GM19324 (cell line): ENCODE data around the gene ZBTB7C.

Source experiments
- ATAC-seq: cut with Tn5 transposase; IDR thresholded peaks from one replicate; pipeline ENCODE4 v1.9.1; 2021; ENCODE audit warnings: mild to moderate bottlenecking, moderate library complexity; ENCODE audit not compliant: unreplicated experiment, low FRiP score

Gene ZBTB7C

DNA sequence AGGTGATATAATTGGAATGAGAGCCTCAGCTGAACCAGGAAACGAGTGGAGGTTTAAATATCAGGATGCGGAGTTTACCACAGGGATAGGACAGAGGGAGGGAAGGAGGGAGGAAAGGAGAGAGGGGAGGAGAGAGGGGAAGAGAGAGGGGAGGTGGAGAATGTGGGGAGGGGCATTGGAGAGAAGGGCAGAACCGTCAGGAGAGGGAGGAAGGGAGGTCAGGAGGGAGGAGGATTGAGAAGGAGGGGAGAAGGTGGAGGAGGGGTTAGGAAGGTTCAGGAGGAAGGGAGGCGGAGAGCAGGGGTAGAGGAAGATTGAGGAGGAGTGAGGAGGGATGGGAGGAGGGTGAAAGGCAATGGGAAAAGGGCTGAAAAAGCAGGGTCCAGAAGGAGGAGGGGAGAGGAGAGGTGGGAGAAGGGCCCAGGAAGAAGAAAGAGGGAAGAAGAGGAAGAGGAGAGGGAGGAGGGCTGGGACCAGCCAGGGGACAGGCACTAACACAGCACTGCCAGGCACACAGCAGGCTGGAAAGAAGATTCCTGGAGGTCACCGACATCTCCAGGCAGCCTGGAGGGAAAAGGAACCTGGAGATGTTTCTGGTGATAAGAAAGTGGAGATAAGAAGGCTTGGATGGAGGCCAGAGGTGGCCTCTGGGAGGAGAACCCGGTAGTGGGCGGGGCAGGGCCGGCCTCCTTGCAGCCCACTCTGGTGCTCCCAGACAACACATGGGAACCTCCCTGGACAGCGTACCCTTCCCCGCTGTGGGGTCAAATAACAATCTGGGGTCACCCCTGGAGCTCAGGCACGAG is 302.0 kb downstream of the ZBTB7C start:
- no peak for ATAC-seq

GRCh38 chr18:48106498-48106897 is 302.7 kb downstream of the ZBTB7C start:
- ATAC-seq, result no peak

DNA sequence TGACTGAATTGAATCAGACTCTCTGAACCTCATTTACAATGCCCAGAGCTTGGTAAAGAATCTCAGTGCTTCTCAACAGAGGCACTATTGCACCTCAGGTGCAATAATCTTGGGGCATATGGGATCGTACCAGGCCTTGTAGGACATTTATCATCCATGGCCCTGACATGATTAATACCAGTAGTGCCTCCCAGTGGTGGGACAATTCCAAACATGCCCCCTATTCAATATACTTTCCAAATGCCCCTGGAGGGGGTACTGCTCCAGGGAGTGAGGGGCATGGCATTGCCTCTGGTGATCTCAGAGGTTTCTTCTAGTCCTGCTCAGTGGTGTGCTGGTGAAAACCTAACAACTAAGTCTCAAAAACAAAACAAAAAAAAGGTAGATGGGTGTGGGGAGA is 303.9 kb downstream of the ZBTB7C start:
- ATAC-seq, result no peak

DNA sequence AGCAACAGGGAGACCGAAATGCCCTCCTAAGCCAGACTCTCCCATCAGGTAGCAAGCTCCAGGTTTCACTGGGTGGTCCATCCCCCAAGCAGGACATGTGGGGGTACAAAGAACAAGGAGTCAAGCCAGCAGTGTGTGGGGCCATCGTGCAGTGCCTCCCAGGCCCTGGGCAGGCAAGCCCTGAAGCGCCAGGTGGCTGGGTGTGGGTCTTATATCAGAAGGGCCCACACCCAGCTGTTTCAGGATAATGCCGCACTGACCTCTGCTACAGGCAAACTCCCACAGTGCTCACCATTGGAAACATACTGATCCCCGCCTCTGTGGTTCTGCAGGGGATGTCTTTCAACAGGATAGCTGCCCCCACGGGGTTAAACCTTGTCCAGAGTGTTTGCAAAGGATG is 304.5 kb downstream of the ZBTB7C start:
- ATAC-seq, result no peak

DNA sequence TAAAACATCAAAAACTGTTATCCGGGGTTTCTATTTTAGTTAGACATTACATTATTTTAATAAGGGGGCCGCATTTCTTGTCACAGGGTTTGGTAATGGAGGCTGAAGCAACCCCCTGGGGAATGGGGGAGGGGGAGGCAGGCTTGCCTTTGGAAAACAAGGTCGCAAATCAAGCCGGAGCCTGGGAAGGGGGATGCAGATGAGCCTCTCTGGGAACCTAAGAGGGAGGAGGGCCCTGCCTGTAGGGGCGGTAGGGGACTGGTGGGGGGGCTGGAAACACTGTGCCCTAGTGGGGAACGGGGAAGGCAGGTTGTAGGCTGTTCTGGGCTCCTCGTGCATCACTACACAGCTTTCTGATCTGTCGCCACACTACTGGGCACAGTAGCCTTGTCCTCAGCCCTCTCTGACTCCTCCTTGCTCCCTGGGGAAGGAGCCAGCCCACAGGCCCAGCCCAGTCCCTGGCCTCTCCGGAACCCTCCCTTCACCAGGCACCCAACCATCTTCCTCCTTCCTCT is 308.5 kb downstream of the ZBTB7C start:
- ATAC-seq, result no peak

DNA sequence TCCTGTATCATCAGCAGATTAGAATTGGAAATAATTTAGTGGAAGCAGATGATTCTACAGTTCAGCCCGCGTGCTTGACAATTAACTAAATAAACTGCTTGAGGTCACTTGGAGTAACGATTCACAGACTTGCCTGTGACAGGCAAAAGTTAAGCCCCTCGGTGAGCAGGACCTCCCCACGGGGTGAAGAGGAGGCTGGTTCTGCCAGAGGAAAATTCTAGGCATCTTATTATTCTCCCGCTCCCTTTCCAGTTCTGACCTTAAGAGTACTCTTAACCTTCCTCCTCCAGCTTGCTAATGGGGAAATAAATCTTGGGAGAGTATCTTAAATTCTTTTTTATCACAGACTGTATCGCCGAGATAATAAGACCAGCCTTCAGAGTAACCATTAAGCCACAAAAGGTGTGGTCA is 309.0 kb downstream of the ZBTB7C start:
- no peak for ATAC-seq

DNA sequence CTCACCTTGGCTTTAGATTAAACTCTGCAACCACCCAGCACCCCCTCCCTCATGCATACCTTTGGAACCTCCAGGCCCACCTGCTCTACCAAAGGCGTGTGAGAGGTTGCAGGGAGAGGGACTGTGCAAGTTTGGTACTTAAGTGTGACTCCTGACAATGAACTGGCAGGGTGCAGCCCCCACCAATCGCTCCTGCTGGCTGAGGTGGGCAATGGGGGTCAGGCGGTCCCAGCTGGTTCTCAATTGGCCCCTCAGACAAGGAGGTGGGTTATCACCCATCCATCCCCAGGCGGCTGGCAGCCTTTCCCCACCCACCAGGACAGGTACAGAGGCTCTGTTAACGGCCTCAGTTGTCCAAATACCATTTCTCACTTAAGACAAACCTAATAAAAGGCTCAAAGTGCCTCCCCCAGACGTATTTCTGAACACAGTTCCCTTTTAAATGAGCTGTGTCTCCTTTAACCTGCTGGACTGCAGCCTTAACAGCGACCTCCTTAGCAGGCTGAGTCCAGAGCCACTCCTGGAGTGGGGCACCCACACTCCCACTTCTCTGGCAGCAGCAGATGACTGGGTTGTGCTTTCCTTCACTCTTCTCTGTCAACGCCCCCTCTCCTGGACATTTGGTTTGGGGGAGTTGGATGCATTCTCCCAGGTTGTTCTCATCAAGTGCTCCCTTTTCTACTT is 309.6 kb downstream of the ZBTB7C start:
- ATAC-seq, result no peak

- no peak for ATAC-seq
Measured at GRCh38 chr18:48098538-48098937, 310.6 kb downstream of the ZBTB7C start.

DNA sequence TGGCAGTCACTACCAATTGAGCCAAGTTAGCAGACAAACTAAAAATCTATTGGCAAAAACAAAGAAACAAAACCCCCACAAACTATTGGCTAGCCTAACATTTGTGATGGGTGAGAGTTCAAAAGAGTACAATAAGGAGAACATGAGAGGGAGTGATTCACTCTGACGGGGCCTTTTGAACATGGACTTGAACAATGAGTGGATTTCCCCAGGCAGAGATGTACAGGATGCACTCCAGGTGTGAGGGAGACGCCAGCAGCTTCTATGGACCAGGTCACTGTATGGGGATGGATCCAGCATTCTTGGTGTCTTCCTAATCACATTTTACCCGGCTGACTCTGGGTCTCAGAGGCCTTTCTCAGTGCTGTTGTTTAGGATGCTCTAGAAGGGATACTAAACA is 311.2 kb downstream of the ZBTB7C start:
- no peak for ATAC-seq

DNA sequence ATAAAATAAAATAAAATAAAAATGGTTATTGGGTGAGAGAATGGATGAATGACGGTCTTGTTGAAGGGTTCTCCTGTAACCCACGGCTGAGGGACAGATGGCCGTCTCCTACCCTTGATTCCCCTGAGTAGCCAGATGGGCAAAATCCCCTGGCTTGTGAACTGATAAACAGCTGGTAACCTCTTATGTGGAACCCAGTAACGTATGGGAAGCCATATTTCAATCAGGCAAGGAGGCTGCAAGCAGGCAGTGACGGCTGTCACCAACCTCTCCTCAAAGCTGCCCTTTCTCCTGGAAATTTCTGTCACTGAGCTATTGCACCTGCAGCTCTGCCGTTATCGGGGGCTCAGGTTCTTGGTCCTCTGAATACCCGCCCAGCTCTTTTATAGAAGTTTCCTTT is 313.5 kb downstream of the ZBTB7C start:
- ATAC-seq, result no peak

DNA sequence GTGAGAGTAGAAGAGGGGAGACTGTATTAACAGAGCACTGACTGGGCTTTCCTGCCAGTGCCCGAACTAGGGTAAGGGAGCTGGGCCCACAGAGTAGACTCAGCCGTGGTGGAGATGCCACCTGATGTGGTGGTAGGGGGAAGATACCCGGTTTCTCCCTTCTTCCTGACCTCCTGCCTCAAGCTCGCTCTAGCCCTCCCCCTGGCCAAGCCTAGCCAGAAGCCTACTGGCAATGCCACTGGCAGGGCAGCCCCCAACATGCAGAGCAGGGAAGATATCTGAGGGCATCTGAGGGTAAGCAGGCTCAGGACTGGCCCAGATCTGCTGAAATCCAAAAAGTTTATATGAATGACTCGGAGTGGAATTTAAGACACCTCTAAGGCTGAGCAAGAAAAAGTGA is 316.1 kb downstream of the ZBTB7C start:
- no peak for ATAC-seq

- ATAC-seq, result no peak
Measured at GRCh38 chr18:48091869-48092497, 317.2 kb downstream of the ZBTB7C start.

DNA sequence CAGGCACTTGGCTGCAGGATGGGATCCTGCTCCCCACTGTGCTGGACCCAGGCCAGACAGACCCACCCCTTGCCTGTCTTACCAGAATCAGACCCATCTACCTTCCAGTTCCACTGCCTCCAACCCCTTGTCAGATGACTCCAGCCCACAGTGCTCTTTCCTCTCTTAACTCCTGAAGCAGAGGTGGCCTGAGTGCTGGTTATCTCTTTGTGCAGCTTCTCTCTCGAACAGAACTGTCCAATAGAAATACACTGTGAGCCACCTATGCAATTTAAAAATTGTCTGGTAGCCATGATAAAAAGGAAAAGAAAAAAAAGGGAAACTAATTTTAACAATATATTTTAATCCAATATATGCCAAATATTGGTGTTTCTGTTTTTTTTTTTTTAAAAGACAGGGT is 318.5 kb downstream of the ZBTB7C start:
- no peak for ATAC-seq

DNA sequence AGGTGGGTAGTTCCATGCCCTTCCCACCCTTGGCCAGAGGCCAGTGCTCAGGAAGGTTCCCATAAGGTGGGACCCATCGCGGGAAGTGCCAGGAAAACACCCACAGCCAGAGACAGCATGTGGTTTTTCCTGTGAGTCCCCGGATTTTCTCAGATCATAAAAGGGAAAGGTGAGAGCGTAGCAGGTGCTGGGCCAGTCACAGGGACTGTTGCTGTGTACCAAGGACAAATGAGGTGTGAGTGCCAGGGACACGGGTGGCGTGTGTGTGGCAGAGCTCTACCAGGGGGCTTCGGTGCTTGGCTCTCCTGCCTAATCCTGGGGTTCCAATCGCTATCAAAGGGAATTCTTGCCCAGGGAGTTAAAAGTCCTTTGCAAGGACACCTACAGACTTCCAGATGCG is 319.2 kb downstream of the ZBTB7C start:
- ATAC-seq, result no peak

DNA sequence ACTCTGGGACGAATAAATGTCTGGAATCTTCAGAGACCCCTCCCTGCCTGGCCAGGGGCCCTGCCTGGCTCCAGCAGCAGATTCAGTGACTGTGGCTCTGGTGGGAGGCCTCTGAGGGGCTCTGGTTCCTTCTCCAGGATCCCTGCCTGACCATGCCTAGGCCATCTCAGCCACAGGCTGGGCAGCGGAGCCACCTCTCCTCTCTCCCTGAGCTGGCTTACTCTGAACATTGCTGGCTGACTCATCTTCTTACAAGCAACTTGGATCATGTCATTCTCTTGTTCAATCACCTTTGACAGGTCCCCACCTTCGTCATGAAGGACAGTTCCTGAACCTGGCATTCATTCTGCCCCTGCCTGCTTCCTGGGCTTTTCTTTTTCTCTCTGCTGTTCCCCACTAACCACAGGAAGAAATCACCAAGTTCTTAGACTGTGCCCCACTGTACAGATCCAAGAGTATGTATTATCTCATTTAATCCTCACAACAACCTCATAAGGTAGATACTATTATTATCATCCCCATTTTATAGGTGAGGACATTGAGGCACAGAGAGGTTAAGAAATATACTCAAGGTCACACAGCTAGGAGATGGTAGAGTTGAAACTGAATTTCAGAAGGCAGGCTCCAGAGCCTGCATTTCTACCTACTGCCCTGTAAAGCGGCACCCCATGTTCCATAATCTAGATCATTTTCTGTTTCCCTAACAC is 323.2 kb downstream of the ZBTB7C start:
- no peak for ATAC-seq

GRCh38 chr18:48084858-48085257 is 324.3 kb downstream of the ZBTB7C start:
- no peak for ATAC-seq

DNA sequence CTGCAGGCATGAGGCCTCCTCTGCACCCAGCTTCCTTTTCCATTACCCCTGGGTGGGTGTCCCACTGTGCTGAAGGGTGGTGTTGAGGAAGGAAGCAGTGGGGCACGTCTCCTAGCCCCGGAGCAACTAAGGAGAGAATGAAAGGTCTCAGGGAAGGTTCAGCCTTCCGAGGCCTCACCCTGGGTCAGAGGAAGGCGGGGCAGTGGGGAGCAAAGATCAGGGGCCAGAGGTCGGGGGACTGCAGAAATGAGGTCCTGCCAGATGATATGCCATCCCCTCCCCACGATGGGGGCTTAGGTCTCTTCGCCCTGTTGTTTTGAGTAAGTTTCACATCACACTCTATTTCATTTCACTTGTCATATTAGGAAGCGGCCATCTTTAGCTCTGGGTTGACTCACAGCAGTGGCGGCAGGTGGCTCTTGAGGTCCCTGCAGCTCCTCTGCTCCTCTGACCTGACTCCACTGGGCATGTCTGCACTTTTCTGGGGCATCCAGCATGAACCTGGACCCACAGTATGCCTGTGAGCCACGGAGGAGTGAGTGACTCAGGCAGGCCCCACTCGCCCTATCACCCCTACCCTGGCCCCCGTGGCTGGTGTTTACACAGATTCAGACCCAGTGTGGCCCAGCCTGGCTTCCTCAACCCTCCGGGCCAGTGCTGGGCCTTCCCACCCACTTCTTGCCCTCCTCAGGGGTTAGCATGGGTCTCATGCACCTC is 325.0 kb downstream of the ZBTB7C start:
- no peak for ATAC-seq

DNA sequence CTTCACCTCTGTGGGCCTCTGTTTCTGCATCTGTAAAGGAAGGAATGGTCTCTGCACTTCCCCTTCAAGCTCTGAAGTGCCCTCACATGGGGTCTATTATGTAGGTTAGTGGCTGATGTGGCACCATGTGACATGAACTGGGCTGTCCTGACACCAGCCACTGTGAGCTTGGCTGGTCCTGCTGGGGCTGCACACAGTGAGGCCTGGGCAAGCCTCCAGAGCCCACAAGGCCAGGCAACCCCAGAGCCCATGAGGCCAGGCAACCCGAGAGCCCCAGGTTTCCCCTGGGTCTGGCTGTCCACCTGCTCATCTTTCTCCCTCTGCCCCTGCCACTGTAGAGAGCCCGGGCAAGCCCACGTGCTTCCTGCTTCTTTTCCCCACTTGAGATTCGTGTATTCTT is 328.6 kb downstream of the ZBTB7C start:
- no peak for ATAC-seq

- no peak for ATAC-seq
Measured at GRCh38 chr18:48079885-48080284, 329.3 kb downstream of the ZBTB7C start.

GRCh38 chr18:48078448-48078847 is 330.7 kb downstream of the ZBTB7C start:
- ATAC-seq, result no peak
